GM10248 (cell line): ENCODE results near the gene PIGR.

Experiments used
- CTCF ChIA-PET: fragments of 300-600 bp; sonication (Branson Sonifier 250); formaldehyde crosslinking; extraction: SDS; loops from one replicate; lab custom pipeline; 2021; ENCODE audit warnings: antibody characterized with exemption; lab: Yijun Ruan, JAX
- POLR2A ChIA-PET: fragments of 350-650 bp; sonication (Branson Sonifier 250); formaldehyde crosslinking; extraction: SDS; loops from one replicate; lab custom pipeline; 2020; ENCODE audit warnings: antibody characterized with exemption; lab: Yijun Ruan, JAX
- DNase-seq: peaks from one replicate; pipeline ENCODE4 v3.0.0; 2012; ENCODE audit errors: extremely low spot score
- TF ChIP-seq, protein P1 (sequence below): IDR thresholded peaks from 2 replicates; pipeline ENCODE4 v1.5.1; 2012; ENCODE audit warnings: mild to moderate bottlenecking, low read depth; ENCODE audit errors: extremely low read depth, missing control alignments, control extremely low read depth

PIGR gene

DNA sequence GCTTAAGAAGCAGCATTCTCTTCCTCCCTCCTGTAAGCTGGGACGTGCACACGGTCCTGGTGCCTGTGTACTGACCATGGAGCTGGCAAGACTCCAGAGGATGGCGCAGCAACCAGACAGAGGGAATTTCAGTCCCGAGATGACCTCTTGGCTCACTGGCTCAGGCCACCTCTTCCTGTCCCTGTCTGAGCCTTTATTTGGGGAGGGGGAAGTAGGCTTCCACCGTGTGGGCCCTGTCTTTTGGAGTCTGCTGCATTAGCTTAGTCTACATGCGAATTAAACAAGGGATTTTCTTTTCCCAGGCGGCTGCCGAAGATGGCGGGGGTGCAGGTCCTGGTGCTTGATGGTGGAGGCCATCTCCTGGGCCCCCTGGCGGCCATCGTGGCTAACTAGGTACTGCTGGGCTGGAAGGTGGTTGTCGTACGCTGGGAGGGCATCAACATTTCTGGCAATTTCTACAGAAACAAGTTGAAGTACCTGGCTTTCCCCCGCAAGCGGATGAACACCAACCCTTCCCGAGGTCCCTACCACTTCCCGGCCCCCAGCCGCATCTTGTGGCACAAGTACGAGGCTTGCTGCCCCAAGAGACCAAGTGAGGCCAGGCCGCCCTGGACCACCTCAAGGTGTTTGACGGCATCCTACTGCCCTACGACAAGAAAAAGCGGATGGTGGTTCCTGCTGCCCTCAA is 38.8 kb downstream of the PIGR start:
- TF ChIP-seq, protein P1, sequence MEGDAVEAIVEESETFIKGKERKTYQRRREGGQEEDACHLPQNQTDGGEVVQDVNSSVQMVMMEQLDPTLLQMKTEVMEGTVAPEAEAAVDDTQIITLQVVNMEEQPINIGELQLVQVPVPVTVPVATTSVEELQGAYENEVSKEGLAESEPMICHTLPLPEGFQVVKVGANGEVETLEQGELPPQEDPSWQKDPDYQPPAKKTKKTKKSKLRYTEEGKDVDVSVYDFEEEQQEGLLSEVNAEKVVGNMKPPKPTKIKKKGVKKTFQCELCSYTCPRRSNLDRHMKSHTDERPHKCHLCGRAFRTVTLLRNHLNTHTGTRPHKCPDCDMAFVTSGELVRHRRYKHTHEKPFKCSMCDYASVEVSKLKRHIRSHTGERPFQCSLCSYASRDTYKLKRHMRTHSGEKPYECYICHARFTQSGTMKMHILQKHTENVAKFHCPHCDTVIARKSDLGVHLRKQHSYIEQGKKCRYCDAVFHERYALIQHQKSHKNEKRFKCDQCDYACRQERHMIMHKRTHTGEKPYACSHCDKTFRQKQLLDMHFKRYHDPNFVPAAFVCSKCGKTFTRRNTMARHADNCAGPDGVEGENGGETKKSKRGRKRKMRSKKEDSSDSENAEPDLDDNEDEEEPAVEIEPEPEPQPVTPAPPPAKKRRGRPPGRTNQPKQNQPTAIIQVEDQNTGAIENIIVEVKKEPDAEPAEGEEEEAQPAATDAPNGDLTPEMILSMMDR, result no peak
- DNase-seq, result no peak
- CTCF ChIA-PET, result interaction anchor here (0.7 to 3.6 kb wide), 10 partner anchors 10 to 273 kb away, joined by 3 to 29 read pairs (median 7); partner anchors contain the start of gene DYRK3
- POLR2A ChIA-PET, result no interaction called here

DNA sequence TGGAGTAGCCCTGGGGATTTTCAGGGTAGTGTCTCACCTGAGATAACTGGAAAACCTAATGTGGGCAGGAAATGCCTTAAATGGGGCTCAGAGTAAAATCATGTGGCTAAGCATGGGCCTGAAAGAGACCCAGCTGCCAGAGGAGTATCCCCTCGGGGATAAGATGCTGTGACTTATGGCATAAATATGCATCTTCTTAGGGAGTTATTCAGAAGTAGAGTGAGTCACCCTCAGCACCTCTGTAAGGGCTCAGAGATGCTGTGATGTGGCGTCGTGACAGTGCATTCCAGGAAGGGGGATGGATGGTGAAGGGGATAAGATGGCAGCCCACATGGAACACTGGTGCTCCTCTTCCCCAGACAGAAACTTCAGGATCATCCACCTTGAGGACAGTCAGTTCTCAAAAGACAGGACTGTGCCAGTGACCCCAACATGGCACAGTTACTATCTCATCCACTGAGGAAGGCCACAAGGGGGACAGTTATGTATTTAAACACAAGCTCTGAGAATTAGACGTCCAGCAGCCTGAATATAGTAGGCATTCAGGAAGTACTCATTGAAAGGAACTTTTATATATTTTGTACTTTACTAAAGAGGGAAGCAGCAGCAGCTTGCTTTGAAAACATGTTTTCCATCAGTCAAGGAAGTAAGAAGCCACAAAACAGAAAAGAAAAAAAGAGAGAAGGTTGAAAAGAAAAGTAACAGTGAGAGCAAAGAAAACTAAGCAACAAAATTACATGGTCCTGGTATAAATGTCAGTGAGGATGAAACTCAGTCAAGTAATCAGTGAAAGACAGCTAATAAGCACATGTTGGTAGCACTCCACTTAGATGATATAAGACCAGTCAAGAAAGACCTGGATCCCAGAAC is 40.7 kb downstream of the PIGR start:
- POLR2A ChIA-PET, result no interaction called here
- TF ChIP-seq, protein P1, result no peak
- CTCF ChIA-PET, result interaction anchor here (0.6 to 13.1 kb wide), 14 partner anchors 7 to 296 kb away, joined by 3 to 94 read pairs (median 4); partner anchors contain the start of genes DYRK3 and FCMR
- DNase-seq, result peak; percentile 34

DNA sequence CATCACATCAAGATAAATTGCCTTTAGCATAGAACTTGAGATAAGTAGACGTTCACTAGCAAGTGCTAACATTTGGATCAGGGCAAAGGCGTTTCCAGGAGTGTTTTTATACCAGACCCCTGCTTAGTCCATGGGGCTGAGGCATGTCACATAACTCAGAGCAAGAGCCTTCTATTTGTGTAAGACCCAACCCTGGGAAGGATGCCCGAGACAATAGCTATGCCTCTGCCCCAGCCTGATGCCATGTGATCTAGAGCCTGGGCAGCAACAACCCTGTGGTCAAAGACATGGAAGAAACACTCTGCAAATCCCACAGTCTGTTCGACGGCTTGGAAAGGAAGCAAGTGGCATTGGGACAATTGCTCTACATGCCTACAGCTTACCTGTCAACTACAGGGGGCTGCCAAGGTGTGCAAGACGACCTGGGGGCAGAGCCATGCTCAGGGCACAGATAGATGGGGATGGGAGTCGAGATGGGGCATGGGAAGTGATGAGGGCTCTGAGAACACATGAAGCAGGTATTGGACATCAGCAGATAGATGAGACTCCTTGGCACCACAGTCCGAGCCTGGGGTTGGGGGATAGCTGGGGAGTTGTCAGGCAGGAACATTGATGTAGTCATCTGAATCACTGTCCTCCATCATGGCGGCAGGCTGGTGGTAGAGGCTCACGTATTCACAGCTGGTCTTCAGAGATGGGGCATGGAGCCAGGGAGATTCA is 41.7 kb downstream of the PIGR start:
- ChIA-PET POLR2A (no interaction called here), CTCF (interaction anchor here (0.9 to 13.1 kb wide), 6 partner anchors 8 to 295 kb away, joined by 3 to 94 read pairs (median 4); partner anchors contain the start of gene DYRK3)
- TF ChIP-seq, protein P1, result no peak
- no peak for DNase-seq

DNA sequence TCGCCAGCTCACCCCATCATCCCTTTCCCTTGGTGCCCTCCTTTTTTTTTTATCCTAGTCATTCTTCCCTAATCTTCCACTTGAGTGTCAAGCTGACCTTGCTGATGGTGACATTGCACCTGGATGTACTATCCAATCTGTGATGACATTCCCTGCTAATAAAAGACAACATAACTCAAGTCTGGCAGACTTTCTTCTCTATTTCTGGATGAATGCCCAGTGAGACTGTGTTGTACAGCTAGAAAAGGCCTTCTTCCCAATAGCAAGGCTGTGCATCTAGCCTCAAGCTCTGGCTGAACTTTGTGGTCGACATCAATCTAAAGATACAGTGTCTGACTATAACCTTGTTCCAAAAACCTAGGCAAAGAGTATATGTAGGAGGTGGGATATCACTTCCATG is 42.6 kb downstream of the PIGR start:
- TF ChIP-seq, protein P1, result no peak
- ChIA-PET CTCF (interaction anchor here (0.9 to 13.1 kb wide), 2 partner anchors 9 to 268 kb away, joined by 3 to 94 read pairs; partner anchors contain the start of gene DYRK3), POLR2A (no interaction called here)
- DNase-seq, result no peak

DNA sequence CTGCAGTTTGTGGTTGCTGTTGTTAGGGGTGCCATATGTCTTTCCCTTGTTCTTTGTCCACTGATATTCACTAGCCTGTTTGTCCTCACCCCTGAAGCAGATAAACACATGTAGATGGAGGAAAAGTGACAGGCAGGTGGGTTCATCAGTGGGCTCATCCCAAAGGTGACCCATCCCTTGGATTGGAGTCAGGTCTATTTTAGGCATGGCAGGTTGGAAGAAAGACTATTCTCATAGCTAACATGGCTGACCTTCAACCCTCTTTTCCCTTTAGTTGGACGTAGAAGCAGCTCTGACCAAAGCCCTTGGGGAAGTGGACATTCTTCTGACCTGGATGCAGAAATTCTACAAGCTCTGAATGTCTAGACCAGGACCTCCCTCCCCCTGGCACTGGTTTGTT is 43.6 kb downstream of the PIGR start:
- TF ChIP-seq, protein P1, result no peak
- DNase-seq, result no peak
- CTCF ChIA-PET, result interaction anchor here (0.9 to 13.1 kb wide), 4 partner anchors 10 to 168 kb away, joined by 3 to 94 read pairs (median 5); partner anchors contain the start of gene IL20
- POLR2A ChIA-PET, result no interaction called here
